ENCODE data around the gene CDR2.

Gene CDR2

GRCh38 chr16:22324787-22325597 lies 49.4 kb downstream of the CDR2 start:
- no peak for DNase-seq (ENCODE audit: low spot score)

DNA sequence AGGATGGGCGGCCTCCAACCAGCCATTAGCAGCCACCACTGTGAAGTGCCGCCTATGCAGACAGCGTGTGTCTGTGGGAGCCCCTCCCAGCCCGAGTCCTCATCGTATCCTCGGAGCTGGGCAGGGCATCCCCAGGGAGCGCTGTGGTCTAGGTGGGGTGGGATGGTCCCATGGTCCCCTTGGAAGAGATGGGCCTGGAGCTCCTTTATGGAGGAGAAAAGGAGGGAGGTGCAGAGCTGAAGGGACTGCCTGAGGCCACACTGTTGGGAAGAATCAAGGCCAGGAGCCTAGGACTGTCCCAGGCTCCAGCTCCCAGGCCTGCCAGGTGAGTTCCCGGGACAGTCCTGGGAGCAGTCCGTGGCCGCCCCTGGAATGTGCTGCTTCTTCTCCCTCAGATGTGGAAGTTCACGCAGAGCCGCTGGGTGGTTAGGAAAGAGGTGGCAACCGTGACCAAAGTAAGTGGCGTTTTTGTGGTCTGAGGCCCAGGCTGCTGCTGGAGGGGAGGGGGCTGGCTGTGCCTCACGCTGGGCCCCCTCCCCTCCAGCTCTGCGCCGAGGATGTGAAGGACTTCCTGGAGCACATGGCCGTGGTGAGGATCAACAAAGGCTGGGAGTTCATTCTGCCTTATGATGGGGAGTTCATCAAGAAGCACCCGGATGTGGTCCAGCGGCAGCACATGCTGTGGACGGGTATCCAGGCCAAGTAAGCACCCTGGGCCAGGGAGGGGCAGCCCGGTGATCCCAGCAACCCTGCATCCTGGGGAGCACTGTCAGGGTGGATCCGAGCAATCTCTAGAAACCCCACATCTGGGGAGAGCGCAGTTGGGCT lies 50.2 kb downstream of the CDR2 start:
- DNase-seq (ENCODE audit: low spot score), result no peak

DNA sequence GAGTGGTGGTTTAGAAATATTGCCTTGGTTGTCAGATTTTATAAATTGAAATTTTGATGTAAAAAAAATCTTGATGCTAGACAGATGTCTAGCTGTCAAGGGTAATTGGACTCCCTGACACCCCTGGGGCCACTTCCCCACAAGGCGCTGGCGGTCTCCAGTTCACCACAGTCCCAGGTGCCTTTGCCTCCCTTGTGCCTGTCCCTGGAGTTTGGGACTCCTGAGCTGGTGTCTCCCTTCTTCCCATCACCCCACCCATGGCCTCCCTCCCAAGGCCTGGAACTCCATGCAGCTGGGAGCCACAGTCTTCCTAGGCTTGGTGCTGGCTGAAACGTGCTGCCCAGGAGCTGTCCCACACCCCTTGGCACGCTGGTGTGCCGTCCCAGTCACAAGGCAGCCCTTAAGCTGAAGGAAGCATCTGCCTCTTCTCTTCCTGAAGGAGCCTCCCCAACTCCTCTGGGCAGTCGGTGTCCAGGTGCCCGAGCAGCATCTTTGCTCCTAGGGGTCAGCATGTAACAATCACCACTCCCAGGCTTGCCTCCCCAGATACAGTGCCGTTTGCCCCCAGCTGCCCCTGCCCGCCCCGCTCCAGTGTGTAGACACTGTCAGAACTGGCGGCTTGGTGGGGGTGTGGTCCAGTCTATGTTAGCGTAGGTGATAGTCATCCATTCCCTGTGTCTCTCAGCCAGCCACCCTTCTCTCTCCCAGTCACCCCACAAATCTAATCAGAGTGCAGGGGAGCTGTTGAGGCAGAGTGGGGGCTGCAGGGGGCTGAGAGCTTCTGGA lies 51.1 kb downstream of the CDR2 start:
- DNase-seq (ENCODE audit: low spot score), result no peak

DNA sequence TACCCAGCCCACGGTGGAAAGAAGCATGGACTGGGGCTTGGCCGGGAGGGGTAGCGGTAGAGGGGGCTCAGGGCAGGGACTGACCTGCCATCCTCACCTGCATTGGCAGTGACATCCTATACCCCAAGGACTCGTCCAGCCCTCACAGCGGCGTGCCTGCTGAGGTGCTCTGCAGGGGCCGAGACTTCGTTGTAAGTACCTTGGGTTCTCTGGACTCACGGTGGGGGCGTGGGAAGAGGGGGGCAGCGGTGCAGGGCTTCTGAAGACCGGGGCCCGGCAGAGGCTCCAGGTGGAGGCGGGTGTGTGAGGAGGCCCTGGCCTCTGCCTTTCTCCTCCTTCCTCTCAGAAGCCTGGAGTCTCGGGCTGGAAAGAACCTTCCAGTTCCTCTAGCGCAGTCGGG lies 51.7 kb downstream of the CDR2 start:
- DNase-seq (ENCODE audit: low spot score), result no peak

DNA sequence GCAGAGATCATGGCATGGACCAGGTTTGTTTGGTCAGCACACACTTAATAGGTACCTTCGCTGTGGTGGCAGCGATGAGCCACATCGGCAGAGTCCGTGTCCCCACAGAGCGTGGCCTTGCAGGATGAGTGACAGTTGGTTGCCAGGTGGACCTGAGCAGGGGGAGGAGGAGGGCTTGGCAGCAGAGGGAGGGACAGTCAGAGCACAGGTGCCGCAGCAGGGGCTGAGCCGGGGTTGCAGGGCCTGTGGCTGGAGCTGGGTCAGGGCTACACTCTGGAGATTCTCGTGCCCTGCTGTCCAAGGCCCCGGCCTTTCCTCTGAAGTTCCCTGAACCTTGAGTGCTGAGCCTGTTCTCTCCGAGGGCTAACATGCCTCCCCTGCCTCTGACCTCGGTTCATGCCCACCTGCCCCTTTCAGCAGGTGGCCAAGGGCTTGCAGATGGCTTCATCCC lies 52.4 kb downstream of the CDR2 start:
- no peak for DNase-seq (ENCODE audit: low spot score)

- peak; percentile 45 for DNase-seq (ENCODE audit: low spot score)
These were observed 52.9 kb downstream of the CDR2 start for GRCh38 chr16:22321340-22322001.

DNA sequence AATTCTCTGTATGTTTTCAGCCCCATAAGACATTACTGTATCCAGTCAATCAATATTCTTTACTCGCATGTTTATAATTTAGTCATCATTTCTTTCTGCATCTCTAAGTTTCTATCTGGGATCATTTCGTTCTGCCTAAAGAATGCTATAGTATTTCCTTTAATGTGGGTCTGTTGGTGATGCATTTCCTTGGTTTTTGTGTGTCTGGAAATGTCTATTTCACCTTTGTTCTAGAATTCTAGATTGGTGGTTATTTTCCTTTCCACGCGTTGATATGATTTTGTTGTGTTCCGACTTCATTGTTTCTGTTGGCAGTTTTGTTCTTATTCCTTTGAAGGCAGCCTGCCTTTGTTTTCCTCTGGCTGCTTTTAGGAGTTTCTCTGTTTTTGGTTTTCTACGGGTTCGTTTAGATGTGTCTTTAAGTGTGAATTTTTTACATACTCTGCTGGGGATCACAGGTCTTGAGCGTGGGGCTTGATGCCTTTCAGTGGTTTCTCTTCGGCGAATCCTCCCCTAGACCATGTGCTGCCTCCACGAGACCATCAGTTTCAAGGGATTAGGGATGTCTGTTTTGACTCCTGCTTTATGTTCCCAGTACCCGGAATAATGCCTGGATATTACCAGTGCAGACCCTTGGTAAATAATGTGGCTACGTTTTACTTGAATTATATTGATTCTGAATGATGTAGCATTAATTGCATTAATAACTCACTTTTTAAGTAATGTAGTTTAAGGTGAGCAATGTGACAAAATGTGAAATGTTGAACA lies 53.7 kb downstream of the CDR2 start:
- no peak for DNase-seq (ENCODE audit: low spot score)

- peak; percentile 6 for DNase-seq (ENCODE audit: low spot score)
These were observed 55.6 kb downstream of the CDR2 start for GRCh38 chr16:22318690-22319358.

GRCh38 chr16:22317625-22318024 lies 56.8 kb downstream of the CDR2 start:
- DNase-seq (ENCODE audit: low spot score), result no peak

- DNase-seq (ENCODE audit: low spot score), result no peak
These were observed 57.4 kb downstream of the CDR2 start for GRCh38 chr16:22317001-22317530.

DNA sequence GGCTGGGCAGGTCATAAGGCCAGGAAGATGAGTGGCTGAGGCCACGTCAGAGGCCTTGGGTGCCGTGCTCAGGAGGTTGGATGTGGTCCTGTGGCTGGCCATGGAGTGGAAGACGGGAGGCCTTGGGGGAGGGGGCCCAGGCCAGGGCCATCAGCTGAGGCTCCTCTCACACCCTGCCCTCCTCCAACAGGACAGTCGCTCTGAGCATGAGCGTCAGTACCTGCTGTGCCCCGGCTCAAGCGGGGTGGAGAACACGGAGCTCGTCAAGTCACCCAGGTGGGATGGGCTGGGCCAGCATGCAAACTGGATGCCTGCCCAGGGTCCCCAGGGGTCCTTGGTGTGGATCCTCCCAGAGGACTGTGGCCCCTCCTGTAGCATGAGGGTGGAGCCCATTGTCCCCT lies 58.0 kb downstream of the CDR2 start:
- DNase-seq (ENCODE audit: low spot score), result no peak

- DNase-seq (ENCODE audit: low spot score), result no peak
These were observed 58.4 kb downstream of the CDR2 start for GRCh38 chr16:22315979-22316378.

GRCh38 chr16:22314661-22315626 lies 59.5 kb downstream of the CDR2 start:
- no peak for DNase-seq (ENCODE audit: low spot score)

- no peak for DNase-seq (ENCODE audit: low spot score)
These were observed 60.4 kb downstream of the CDR2 start for GRCh38 chr16:22313876-22314470.

DNA sequence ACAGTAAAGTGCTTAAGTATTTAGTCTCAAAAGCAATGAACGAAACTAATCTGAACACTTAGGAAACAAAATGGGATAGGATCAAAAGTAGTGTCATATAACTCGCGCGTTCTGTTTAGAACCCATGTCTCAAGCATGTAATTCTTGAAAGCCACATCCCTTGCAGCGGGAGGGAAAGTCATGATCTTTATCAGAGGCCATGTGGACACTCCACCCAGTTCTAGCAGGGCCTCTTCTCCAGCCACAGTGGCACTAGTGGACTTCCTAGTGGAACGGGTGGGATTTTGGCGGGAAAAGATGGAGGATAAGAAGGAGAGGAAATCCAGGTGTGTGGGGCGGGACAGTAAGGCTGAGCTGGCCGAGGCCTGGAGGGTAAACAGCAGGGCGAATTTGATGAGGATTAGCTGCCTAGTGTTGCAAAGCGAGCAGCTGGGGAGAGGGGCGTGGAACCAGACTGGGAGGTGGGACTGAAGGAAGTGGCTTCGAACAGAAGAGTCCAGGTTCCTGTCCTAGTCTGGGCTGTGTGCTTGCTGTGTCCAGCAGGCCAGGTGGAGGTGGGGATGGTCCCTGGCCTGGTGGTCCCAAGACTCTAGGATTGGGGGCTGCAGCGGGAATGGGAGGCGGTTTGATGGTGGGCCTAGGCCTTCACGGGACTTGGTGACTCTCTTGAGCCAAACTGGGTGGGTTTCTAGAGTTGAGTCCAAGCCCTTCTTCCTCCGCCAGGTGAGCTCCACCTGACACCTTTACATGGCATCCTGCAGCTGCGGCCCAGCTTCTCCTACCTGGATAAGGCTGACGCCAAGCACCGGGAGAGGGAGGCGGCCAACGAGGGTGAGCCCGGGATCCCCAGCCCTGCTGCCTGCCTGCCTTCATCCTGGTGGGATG lies 61.3 kb downstream of the CDR2 start:
- DNase-seq (ENCODE audit: low spot score), result no peak

DNA sequence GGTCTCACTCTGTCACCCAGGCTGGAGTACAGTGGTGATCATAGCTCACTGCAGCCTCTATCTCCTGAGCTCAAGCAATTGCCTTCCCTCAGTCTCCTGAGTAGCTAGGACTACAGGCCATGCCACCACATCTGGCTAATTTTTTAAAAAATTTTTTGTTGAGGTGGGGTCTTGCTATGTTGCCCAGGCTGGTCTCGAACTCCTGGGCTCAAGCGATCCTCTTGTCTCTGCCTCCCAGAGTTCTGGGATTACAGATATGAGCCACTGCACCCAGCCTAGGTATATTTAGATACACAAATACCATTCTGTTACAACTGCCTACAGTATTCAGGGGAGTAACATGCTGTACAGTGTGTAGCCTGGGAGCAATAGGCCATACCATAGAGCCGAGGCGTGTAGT lies 62.9 kb downstream of the CDR2 start:
- DNase-seq (ENCODE audit: low spot score), result no peak

- no peak for DNase-seq (ENCODE audit: low spot score)
These were observed 65.4 kb downstream of the CDR2 start for GRCh38 chr16:22308824-22309520.
